ENCODE measurements around the gene ZCCHC24.
A peak's percentile ranks its signal among the peaks of the same experiment; 100 is the strongest.

ZCCHC24 gene

GRCh38 chr10:79361726-79362397 lies 83.6 kb downstream of the ZCCHC24 start:
- DNase-seq (ENCODE audit: low read depth in 2 of 2), result no peak

- no peak for DNase-seq (ENCODE audit: low read depth in 2 of 2)
These were observed 84.7 kb downstream of the ZCCHC24 start for GRCh38 chr10:79360499-79361342.

- no peak for DNase-seq (ENCODE audit: low read depth in 2 of 2)
These were observed 85.5 kb downstream of the ZCCHC24 start for GRCh38 chr10:79359816-79360498.

GRCh38 chr10:79358811-79359210 lies 86.6 kb downstream of the ZCCHC24 start:
- DNase-seq (ENCODE audit: low read depth in 2 of 2), result no peak

- no peak for DNase-seq (ENCODE audit: low read depth in 2 of 2)
These were observed 88.2 kb downstream of the ZCCHC24 start for GRCh38 chr10:79357180-79357579.

GRCh38 chr10:79356104-79356503 lies 89.3 kb downstream of the ZCCHC24 start:
- DNase-seq (ENCODE audit: low read depth in 2 of 2), result no peak

- DNase-seq (ENCODE audit: low read depth in 2 of 2), result no peak
These were observed 89.9 kb downstream of the ZCCHC24 start for GRCh38 chr10:79355420-79356017.

GRCh38 chr10:79354615-79355014 lies 90.8 kb downstream of the ZCCHC24 start:
- no peak for DNase-seq (ENCODE audit: low read depth in 2 of 2)

GRCh38 chr10:79354141-79354540 lies 91.3 kb downstream of the ZCCHC24 start:
- no peak for DNase-seq (ENCODE audit: low read depth in 2 of 2)

GRCh38 chr10:79353726-79354125 lies 91.7 kb downstream of the ZCCHC24 start:
- DNase-seq (ENCODE audit: low read depth in 2 of 2), result no peak

- no peak for DNase-seq (ENCODE audit: low read depth in 2 of 2)
These were observed 92.4 kb downstream of the ZCCHC24 start for GRCh38 chr10:79353000-79353406.

- no peak for DNase-seq (ENCODE audit: low read depth in 2 of 2)
These were observed 93.2 kb downstream of the ZCCHC24 start for GRCh38 chr10:79352035-79352877.

GRCh38 chr10:79351332-79351731 lies 94.1 kb downstream of the ZCCHC24 start:
- no peak for DNase-seq (ENCODE audit: low read depth in 2 of 2)

- DNase-seq (ENCODE audit: low read depth in 2 of 2), result no peak
These were observed 94.8 kb downstream of the ZCCHC24 start for GRCh38 chr10:79350407-79351154.

GRCh38 chr10:79349766-79350406 lies 95.5 kb downstream of the ZCCHC24 start:
- no peak for DNase-seq (ENCODE audit: low read depth in 2 of 2)

- no peak for DNase-seq (ENCODE audit: low read depth in 2 of 2)
These were observed 96.3 kb downstream of the ZCCHC24 start for GRCh38 chr10:79349072-79349491.

GRCh38 chr10:79348640-79348988 lies 96.8 kb downstream of the ZCCHC24 start:
- no peak for DNase-seq (ENCODE audit: low read depth in 2 of 2)

GRCh38 chr10:79347894-79348639 lies 97.4 kb downstream of the ZCCHC24 start:
- DNase-seq (ENCODE audit: low read depth in 2 of 2), result peak; percentile 67 to 70

- DNase-seq (ENCODE audit: low read depth in 2 of 2), result peak; percentile 93 to 94
These were observed 98.1 kb downstream of the ZCCHC24 start, which contains the start of gene PPIF for GRCh38 chr10:79347226-79347893. PPIF (plus strand) TSS chr10:79347469; CDS start chr10:79347549, 80 bp downstream.
